Kidney epithelial cell (primary cell): ENCODE data around the gene TMEM18. TPM values are rescaled to one million over a fixed set of nuclear protein-coding genes. Genes with fewer than 3 reads are reported as not detected.

Experiments
- DNase-seq: peaks from one replicate; pipeline ENCODE4 v3.0.0-alpha.2; 2010; ENCODE audit warnings: low read depth
- H3K27me3 ChIP-seq: 2 replicates; pipeline ENCODE4 v1.6.0; 2011; ENCODE audit warnings: low read length; ENCODE audit not compliant: control insufficient read depth, insufficient read depth
- H3K36me3 ChIP-seq: 2 replicates; pipeline ENCODE4 v1.5.1; 2011; ENCODE audit warnings: low read length; ENCODE audit not compliant: control insufficient read depth, insufficient read depth
- H3K4me3 ChIP-seq: 2 replicates; pipeline ENCODE4 v1.5.1; 2011; ENCODE audit warnings: low read depth, mild to moderate bottlenecking, control low read depth, low read length
- total RNA-seq: library from RNA; depleted of rRNA; stranded (reverse); fragments of >200 nt; gene quantifications from 2 replicates; pipeline ENCODE4 v1.2.3, GENCODE V29; 2015
- TF ChIP-seq, protein P1 (sequence below): IDR thresholded peaks from 2 replicates; pipeline ENCODE4 v1.5.1; 2011; ENCODE audit warnings: mild to moderate bottlenecking, moderate library complexity, low read length, control low read depth, inconsistent platforms; ENCODE audit not compliant: insufficient read depth, poor library complexity, severe bottlenecking

TMEM18 gene
- total RNA-seq, 1 donor from 2014 or later, result 37.1 TPM

DNA sequence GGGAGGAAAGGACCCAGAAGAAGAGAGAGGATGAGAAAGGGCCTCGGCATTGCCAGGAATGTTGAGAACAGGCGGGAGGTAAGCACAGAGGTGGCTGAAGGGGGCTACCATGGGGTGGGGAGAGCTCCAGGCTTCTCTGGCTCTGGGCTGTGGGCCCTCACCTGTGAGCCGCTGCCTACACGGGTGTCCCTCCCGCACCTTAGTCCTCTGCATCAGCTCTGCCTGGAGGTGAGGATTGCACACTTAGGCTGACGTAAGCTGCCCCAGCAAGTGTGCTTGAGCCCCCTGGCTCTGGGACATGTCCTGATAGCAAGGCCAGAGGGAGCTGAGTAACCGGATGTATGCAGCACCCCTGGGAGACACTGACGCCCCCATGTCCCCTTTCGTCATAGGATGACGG is 33.9 kb downstream of the TMEM18 start:
- Histone ChIP-seq H3K36me3 (no peaks in the 10 kb centered on the region), H3K4me3 (no peak overlapping the region), H3K27me3 (no peaks in the 10 kb centered on the region)
- TF ChIP-seq, protein P1, sequence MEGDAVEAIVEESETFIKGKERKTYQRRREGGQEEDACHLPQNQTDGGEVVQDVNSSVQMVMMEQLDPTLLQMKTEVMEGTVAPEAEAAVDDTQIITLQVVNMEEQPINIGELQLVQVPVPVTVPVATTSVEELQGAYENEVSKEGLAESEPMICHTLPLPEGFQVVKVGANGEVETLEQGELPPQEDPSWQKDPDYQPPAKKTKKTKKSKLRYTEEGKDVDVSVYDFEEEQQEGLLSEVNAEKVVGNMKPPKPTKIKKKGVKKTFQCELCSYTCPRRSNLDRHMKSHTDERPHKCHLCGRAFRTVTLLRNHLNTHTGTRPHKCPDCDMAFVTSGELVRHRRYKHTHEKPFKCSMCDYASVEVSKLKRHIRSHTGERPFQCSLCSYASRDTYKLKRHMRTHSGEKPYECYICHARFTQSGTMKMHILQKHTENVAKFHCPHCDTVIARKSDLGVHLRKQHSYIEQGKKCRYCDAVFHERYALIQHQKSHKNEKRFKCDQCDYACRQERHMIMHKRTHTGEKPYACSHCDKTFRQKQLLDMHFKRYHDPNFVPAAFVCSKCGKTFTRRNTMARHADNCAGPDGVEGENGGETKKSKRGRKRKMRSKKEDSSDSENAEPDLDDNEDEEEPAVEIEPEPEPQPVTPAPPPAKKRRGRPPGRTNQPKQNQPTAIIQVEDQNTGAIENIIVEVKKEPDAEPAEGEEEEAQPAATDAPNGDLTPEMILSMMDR, result no peak
- DNase-seq, result no peak

DNA sequence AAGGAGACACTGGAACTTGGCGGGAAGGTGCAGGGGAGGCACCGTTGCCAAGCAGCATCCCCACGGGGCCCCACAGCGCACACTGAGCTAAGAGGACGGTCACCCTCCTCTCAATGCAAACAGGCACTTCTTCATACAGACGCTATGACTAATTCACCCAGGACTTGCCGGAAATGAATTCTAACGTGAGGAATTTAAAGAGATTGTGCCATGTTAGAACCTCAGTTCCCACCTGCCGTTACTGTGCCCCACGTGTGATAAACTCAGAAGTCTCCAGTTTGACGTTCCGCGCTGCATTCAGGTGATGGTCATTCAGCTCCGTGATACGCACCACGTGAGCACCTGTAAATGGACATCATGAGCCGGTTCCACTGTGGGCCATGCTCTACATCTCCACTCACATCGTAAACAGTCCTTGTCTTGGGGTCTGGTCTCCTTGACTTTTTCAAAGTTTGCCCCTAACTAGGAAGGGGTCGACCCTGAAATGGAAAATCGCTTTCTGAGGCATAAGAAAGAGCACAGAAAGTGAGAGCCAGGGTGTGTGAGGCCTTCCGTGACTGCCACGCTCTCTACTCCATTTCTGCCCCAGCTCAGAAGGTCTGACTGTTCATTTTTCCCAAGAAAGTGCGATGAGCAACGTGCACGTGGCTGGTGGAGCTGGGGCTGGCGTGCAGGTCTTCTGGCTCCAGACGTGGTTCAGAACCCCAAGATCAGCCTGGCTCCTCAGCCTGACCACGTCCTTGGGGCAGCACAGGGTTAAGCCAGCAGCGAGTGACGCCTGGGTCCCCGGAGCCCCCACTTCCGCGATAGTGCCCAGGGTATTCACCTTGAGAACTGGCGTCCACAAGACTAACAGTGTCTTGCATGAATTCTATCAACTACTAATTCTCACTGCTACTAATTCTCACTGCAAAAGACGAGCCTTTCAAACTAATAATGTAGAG is 35.1 kb downstream of the TMEM18 start:
- no peaks in the 10 kb centered on the region for H3K27me3 ChIP-seq
- TF ChIP-seq, protein P1, result no peak
- H3K36me3 ChIP-seq, result no peaks in the 10 kb centered on the region
- H3K4me3 ChIP-seq, result no peak overlapping the region
- DNase-seq, result no peak

DNA sequence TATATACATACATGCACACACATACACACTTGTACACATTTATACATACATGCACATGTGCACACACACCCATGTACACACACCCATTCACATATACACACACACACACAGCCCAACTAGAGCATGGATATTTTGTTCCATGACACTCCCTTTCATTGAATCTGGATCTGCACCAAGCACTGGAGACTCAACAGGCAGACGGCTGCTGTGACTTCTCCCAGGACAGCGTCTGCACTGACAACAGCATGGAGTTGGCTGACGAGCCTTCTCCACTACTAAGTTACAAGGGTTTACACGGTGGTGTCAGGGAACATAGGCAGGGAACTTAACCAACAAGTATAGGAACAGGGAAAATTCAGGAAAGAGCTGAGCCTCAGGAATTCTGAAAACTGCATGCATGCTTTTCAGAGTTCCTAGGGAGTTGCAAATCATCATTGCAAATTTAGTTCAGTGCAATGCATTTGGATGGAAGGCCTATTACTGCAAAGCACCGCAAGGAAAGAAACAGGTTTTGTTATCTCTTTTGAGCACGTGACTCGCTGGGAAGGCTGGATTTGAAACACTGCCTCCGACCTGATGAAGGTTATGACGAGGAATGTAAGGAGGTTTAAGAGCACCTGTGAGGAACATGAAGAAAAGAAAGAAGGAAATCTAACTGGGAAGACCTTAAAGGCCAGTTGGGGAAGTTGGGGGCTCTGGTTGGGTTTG is 35.9 kb downstream of the TMEM18 start:
- no peak for DNase-seq
- Histone ChIP-seq H3K36me3 (no peaks in the 10 kb centered on the region), H3K4me3 (no peak overlapping the region), H3K27me3 (no peaks in the 10 kb centered on the region)
- TF ChIP-seq, protein P1, result no peak

DNA sequence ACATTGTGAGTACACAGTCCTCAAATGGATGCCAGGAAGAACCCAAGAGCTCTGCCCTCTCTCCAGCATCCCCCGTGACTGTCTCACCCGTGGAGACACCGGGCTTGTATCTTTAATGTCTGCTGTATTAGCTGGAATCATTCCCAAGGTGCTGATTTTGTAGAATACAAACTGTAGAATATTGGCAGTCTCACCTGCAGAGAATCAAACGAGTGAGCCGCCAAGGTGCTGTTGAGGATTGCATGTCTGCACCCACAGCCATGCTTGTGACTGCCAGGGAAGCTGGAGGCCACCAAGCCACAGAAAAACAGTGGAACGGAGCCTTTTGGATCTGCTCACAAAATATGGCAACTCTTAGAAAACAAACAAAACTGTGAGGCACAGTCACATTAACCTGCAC is 37.5 kb downstream of the TMEM18 start:
- DNase-seq, result no peak
- no peaks in the 10 kb centered on the region for H3K36me3 ChIP-seq
- H3K27me3 ChIP-seq, result no peaks in the 10 kb centered on the region
- TF ChIP-seq, protein P1, result no peak
- no peak overlapping the region for H3K4me3 ChIP-seq

DNA sequence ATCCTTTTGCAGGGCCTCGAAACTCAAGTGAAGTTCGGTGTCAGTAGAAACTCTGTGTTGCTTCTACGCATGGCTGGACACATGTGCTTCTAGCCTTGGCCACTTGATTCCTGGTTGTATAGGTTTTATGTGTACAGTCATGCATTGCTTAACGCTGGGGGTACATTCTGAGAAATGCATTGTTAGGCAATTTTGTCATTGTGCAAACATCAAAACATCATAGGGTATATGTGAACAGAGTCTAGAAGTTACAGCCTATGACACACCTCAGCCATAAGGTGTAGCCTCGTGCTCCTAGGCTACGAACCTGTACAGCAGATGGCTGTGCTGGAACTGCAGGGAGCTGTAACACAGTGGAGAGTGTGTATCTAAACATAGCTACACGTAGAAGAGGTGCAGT is 39.4 kb downstream of the TMEM18 start:
- Histone ChIP-seq H3K36me3 (no peaks in the 10 kb centered on the region), H3K4me3 (no peak overlapping the region), H3K27me3 (no peaks in the 10 kb centered on the region)
- no peak for DNase-seq
- TF ChIP-seq, protein P1, result no peak
